ENCODE measurements around the gene NTF3. TPM values are rescaled to one million over a fixed set of nuclear protein-coding genes. Genes with fewer than 3 reads are reported as not detected.

Gene NTF3
- total and polyA plus RNA-seq, 2 donors (not counting 1 experiment from before 2014, with no cell fraction given) = 5.9 to 12.5 TPM

GRCh38 chr12:5470703-5471102, 38.8 kb downstream of the NTF3 start:
- Histone ChIP-seq H3K27me3 (ENCODE audit: control insufficient read depth, insufficient read depth, low read length) (no peaks in the 10 kb centered on the region), H3K9me3 (ENCODE audit: control insufficient read depth, insufficient read depth, low read depth, low read length) (no peaks in the 10 kb centered on the region), H3K27ac (ENCODE audit: insufficient read depth, low read length) (no peak overlapping the region), H3K4me2 (ENCODE audit: extremely low read depth, insufficient read depth, low read length) (no peak overlapping the region), H3K79me2 (ENCODE audit: control insufficient read depth, insufficient read depth, low read length) (peaks cover 5% of the 10 kb centered on the region), H3K36me3 (ENCODE audit: control insufficient read depth, insufficient read depth, low read length) (no peaks in the 10 kb centered on the region), H3K9ac (ENCODE audit: insufficient read depth, low read length) (no peak overlapping the region), H3K4me3 (replicated peaks in 1 of 4; ENCODE audit: control extremely low read depth in 1 of 4, insufficient read depth in 1 of 4, low read depth in 3 of 4, low read length in 4 of 4) (no peak overlapping the region), H2AFZ (ENCODE audit: low read length) (no peak overlapping the region), H4K20me1 (ENCODE audit: control insufficient read depth, extremely low read depth, insufficient read depth, low read length) (no peaks in the 10 kb centered on the region), H3K4me1 (ENCODE audit: control insufficient read depth, extremely low read depth, insufficient read depth, low read length) (peaks cover 3% of the 10 kb centered on the region)
- DNase-seq (ENCODE audit: low read depth in 2 of 2) = no peak
- no peak for TF ChIP-seq CTCF (conservative IDR thresholded peaks at IDR 0.05 in 1 of 2, IDR thresholded peaks at IDR 0.05 in 1 of 2; ENCODE audit: low read depth in 1 of 2, low read length in 2 of 2)
- TF ChIP-seq EZH2 (IDR thresholded peaks at IDR 0.05; ENCODE audit: low read length, missing control alignments) = no peak

GRCh38 chr12:5473076-5473782, 41.3 kb downstream of the NTF3 start:
- H2AFZ ChIP-seq (ENCODE audit: low read length) = no peak overlapping the region
- no peak overlapping the region for H3K4me2 ChIP-seq (ENCODE audit: extremely low read depth, insufficient read depth, low read length)
- TF ChIP-seq EZH2 (IDR thresholded peaks at IDR 0.05; ENCODE audit: low read length, missing control alignments) (no peak), CTCF (conservative IDR thresholded peaks at IDR 0.05 in 1 of 2, IDR thresholded peaks at IDR 0.05 in 1 of 2; ENCODE audit: low read depth in 1 of 2, low read length in 2 of 2) (no peak)
- no peak overlapping the region for H3K27ac ChIP-seq (ENCODE audit: insufficient read depth, low read length)
- H3K9ac ChIP-seq (ENCODE audit: insufficient read depth, low read length) = no peak overlapping the region
- DNase-seq (ENCODE audit: low read depth in 2 of 2) = no peak
- no peaks in the 10 kb centered on the region for H3K36me3 ChIP-seq (ENCODE audit: control insufficient read depth, insufficient read depth, low read length)
- H3K27me3 ChIP-seq (ENCODE audit: control insufficient read depth, insufficient read depth, low read length) = no peaks in the 10 kb centered on the region
- no peaks in the 10 kb centered on the region for H3K9me3 ChIP-seq (ENCODE audit: control insufficient read depth, insufficient read depth, low read depth, low read length)
- H3K79me2 ChIP-seq (ENCODE audit: control insufficient read depth, insufficient read depth, low read length) = peaks cover 5% of the 10 kb centered on the region
- H3K4me3 ChIP-seq (replicated peaks in 1 of 4; ENCODE audit: control extremely low read depth in 1 of 4, insufficient read depth in 1 of 4, low read depth in 3 of 4, low read length in 4 of 4) = no peak overlapping the region
- no peaks in the 10 kb centered on the region for H4K20me1 ChIP-seq (ENCODE audit: control insufficient read depth, extremely low read depth, insufficient read depth, low read length)
- no peaks in the 10 kb centered on the region for H3K4me1 ChIP-seq (ENCODE audit: control insufficient read depth, extremely low read depth, insufficient read depth, low read length)

- Histone ChIP-seq H3K9ac (ENCODE audit: insufficient read depth, low read length) (no peak overlapping the region), H3K4me2 (ENCODE audit: extremely low read depth, insufficient read depth, low read length) (no peak overlapping the region), H4K20me1 (ENCODE audit: control insufficient read depth, extremely low read depth, insufficient read depth, low read length) (no peaks in the 10 kb centered on the region), H3K79me2 (ENCODE audit: control insufficient read depth, insufficient read depth, low read length) (peaks cover 5% of the 10 kb centered on the region), H3K4me3 (replicated peaks in 1 of 4; ENCODE audit: control extremely low read depth in 1 of 4, insufficient read depth in 1 of 4, low read depth in 3 of 4, low read length in 4 of 4) (no peak overlapping the region), H3K9me3 (ENCODE audit: control insufficient read depth, insufficient read depth, low read depth, low read length) (no peaks in the 10 kb centered on the region), H3K36me3 (ENCODE audit: control insufficient read depth, insufficient read depth, low read length) (no peaks in the 10 kb centered on the region), H3K4me1 (ENCODE audit: control insufficient read depth, extremely low read depth, insufficient read depth, low read length) (no peaks in the 10 kb centered on the region), H3K27ac (ENCODE audit: insufficient read depth, low read length) (no peak overlapping the region), H2AFZ (ENCODE audit: low read length) (no peak overlapping the region), H3K27me3 (ENCODE audit: control insufficient read depth, insufficient read depth, low read length) (no peaks in the 10 kb centered on the region)
- DNase-seq (ENCODE audit: low read depth in 2 of 2) = no peak
- TF ChIP-seq EZH2 (IDR thresholded peaks at IDR 0.05; ENCODE audit: low read length, missing control alignments) = no peak
- no peak for TF ChIP-seq CTCF (conservative IDR thresholded peaks at IDR 0.05 in 1 of 2, IDR thresholded peaks at IDR 0.05 in 1 of 2; ENCODE audit: low read depth in 1 of 2, low read length in 2 of 2)
Observed at GRCh38 chr12:5473783-5474116, 41.8 kb downstream of the NTF3 start.
